SK-N-SH treated with all-trans-retinoic acid at 6 μM for 48 hours (cell line): ENCODE measurements around the gene KPNA1.

Experiments
- ARNTL ChIP-seq: fragments of 450-650 bp; formaldehyde crosslinking; IDR thresholded peaks from 2 replicates; pipeline ENCODE4 v1.5.0; 2020; ENCODE audit warnings: low read depth, mild to moderate bottlenecking, moderate library complexity, borderline replicate concordance
- CSDC2 ChIP-seq: fragments of 250-450 bp; sonication (Bioruptor Pico); IDR thresholded peaks from 2 replicates; pipeline ENCODE4 v1.5.0; 2020; ENCODE audit warnings: mild to moderate bottlenecking, moderate library complexity
- POU6F1 ChIP-seq: fragments of 250-450 bp; sonication (Bioruptor Pico); IDR thresholded peaks from 2 replicates; pipeline ENCODE4 v1.8.0; 2021; ENCODE audit warnings: low read depth, mild to moderate bottlenecking, moderate library complexity, borderline replicate concordance

- TF ChIP-seq ARNTL (CRISPR knock-in tag) (no peak), CSDC2 (CRISPR knock-in tag) (no peak), POU6F1 (CRISPR knock-in tag) (no peak)
Observed at GRCh38 chr3:122397201-122397600, 117.5 kb downstream of the KPNA1 start.
